Kasumi-1 (cell line): ENCODE results near the gene C1orf167.
A peak's percentile ranks its signal among the peaks of the same experiment; 100 is the strongest.

ENCODE experiments used
- DNase-seq, 2 experiments: peaks; one replicate each; lab custom pipeline; 2025; lab: John Stamatoyannopoulos, UW

The C1orf167 gene

GRCh38 chr1:11736746-11737639 lies 25.0 kb upstream of the C1orf167 start:
- DNase-seq = no peak

- DNase-seq = no peak
Observed at GRCh38 chr1:11738096-11738495, 23.9 kb upstream of the C1orf167 start.

GRCh38 chr1:11738783-11739182 lies 23.2 kb upstream of the C1orf167 start:
- DNase-seq = peak; percentile 61 to 67

- DNase-seq = peak; percentile 74 to 86
Observed at GRCh38 chr1:11740258-11741192, 21.5 kb upstream of the C1orf167 start.

GRCh38 chr1:11741482-11741881 lies 20.5 kb upstream of the C1orf167 start:
- no peak for DNase-seq

- no peak for DNase-seq
Observed at GRCh38 chr1:11741919-11742558, 20.0 kb upstream of the C1orf167 start.

GRCh38 chr1:11744287-11744686 lies 17.7 kb upstream of the C1orf167 start:
- no peak for DNase-seq

- DNase-seq = no peak
Observed at GRCh38 chr1:11746092-11746491, 15.9 kb upstream of the C1orf167 start.

GRCh38 chr1:11746795-11747487 lies 15.1 kb upstream of the C1orf167 start:
- no peak for DNase-seq

GRCh38 chr1:11748294-11749202 lies 13.4 kb upstream of the C1orf167 start:
- DNase-seq = no peak

- DNase-seq = peak; percentile 46 to 74
Observed at GRCh38 chr1:11749203-11749689, 12.7 kb upstream of the C1orf167 start.

GRCh38 chr1:11749996-11750395 lies 12.0 kb upstream of the C1orf167 start:
- no peak for DNase-seq

GRCh38 chr1:11751087-11751486 lies 10.9 kb upstream of the C1orf167 start:
- no peak for DNase-seq

- no peak for DNase-seq
Observed at GRCh38 chr1:11752359-11753088, 9.5 kb upstream of the C1orf167 start.

GRCh38 chr1:11753555-11754208 lies 8.3 kb upstream of the C1orf167 start:
- no peak for DNase-seq

GRCh38 chr1:11757047-11757446 lies 4.9 kb upstream of the C1orf167 start:
- no peak for DNase-seq

GRCh38 chr1:11759791-11760190 lies 2.2 kb upstream of the C1orf167 start:
- no peak for DNase-seq

GRCh38 chr1:11761285-11761684 lies 708 bp upstream of the C1orf167 start:
- DNase-seq = no peak

GRCh38 chr1:11764115-11764514 lies 2.1 kb downstream of the C1orf167 start:
- no peak for DNase-seq
